ENCODE measurements around the gene S100A16. TPM values are rescaled to one million over a fixed set of nuclear protein-coding genes. Genes with fewer than 3 reads are reported as not detected.

S100A16 gene
- total and polyA plus RNA-seq, 2 donors (not counting 1 experiment from before 2014, with no cell fraction given) = 121 to 182 TPM

- Histone ChIP-seq H4K20me1 (ENCODE audit: control insufficient read depth, extremely low read depth, insufficient read depth, low read length) (no peaks in the 10 kb centered on the region), H3K27me3 (ENCODE audit: control insufficient read depth, insufficient read depth, low read length) (no peaks in the 10 kb centered on the region), H3K36me3 (ENCODE audit: control insufficient read depth, insufficient read depth, low read length) (peaks cover 28% of the 10 kb centered on the region), H3K4me3 (replicated peaks in 1 of 4; ENCODE audit: control extremely low read depth in 1 of 4, insufficient read depth in 1 of 4, low read depth in 3 of 4, low read length in 4 of 4) (no peak overlapping the region), H3K79me2 (ENCODE audit: control insufficient read depth, insufficient read depth, low read length) (peaks cover 35% of the 10 kb centered on the region), H3K9ac (ENCODE audit: insufficient read depth, low read length) (no peak overlapping the region), H3K4me2 (ENCODE audit: extremely low read depth, insufficient read depth, low read length) (no peak overlapping the region), H3K4me1 (ENCODE audit: control insufficient read depth, extremely low read depth, insufficient read depth, low read length) (no peaks in the 10 kb centered on the region), H3K9me3 (ENCODE audit: control insufficient read depth, insufficient read depth, low read depth, low read length) (no peaks in the 10 kb centered on the region), H3K27ac (ENCODE audit: insufficient read depth, low read length) (no peak overlapping the region), H2AFZ (ENCODE audit: low read length) (no peak overlapping the region)
- no peak for TF ChIP-seq EZH2 (IDR thresholded peaks at IDR 0.05; ENCODE audit: low read length, missing control alignments)
- no peak for TF ChIP-seq CTCF (conservative IDR thresholded peaks at IDR 0.05 in 1 of 2, IDR thresholded peaks at IDR 0.05 in 1 of 2; ENCODE audit: low read depth in 1 of 2, low read length in 2 of 2)
- DNase-seq (ENCODE audit: low read depth in 2 of 2) = no peak
Measured at GRCh38 chr1:153639280-153639679, 26.3 kb upstream of the S100A16 start.

- TF ChIP-seq CTCF (conservative IDR thresholded peaks at IDR 0.05 in 1 of 2, IDR thresholded peaks at IDR 0.05 in 1 of 2; ENCODE audit: low read depth in 1 of 2, low read length in 2 of 2) (no peak), EZH2 (IDR thresholded peaks at IDR 0.05; ENCODE audit: low read length, missing control alignments) (no peak)
- Histone ChIP-seq H3K79me2 (ENCODE audit: control insufficient read depth, insufficient read depth, low read length) (peaks cover 35% of the 10 kb centered on the region), H4K20me1 (ENCODE audit: control insufficient read depth, extremely low read depth, insufficient read depth, low read length) (no peaks in the 10 kb centered on the region), H3K4me2 (ENCODE audit: extremely low read depth, insufficient read depth, low read length) (no peak overlapping the region), H2AFZ (ENCODE audit: low read length) (no peak overlapping the region), H3K27ac (ENCODE audit: insufficient read depth, low read length) (no peak overlapping the region), H3K36me3 (ENCODE audit: control insufficient read depth, insufficient read depth, low read length) (peaks cover 26% of the 10 kb centered on the region), H3K9me3 (ENCODE audit: control insufficient read depth, insufficient read depth, low read depth, low read length) (no peaks in the 10 kb centered on the region), H3K9ac (ENCODE audit: insufficient read depth, low read length) (no peak overlapping the region), H3K27me3 (ENCODE audit: control insufficient read depth, insufficient read depth, low read length) (no peaks in the 10 kb centered on the region), H3K4me3 (replicated peaks in 1 of 4; ENCODE audit: control extremely low read depth in 1 of 4, insufficient read depth in 1 of 4, low read depth in 3 of 4, low read length in 4 of 4) (no peak overlapping the region), H3K4me1 (ENCODE audit: control insufficient read depth, extremely low read depth, insufficient read depth, low read length) (peaks cover 4% of the 10 kb centered on the region)
- no peak for DNase-seq (ENCODE audit: low read depth in 2 of 2)
Measured at GRCh38 chr1:153638261-153638660, 25.3 kb upstream of the S100A16 start.

- Histone ChIP-seq H3K4me2 (ENCODE audit: extremely low read depth, insufficient read depth, low read length) (no peak overlapping the region), H3K9ac (ENCODE audit: insufficient read depth, low read length) (no peak overlapping the region), H3K36me3 (ENCODE audit: control insufficient read depth, insufficient read depth, low read length) (peaks cover 23% of the 10 kb centered on the region), H4K20me1 (ENCODE audit: control insufficient read depth, extremely low read depth, insufficient read depth, low read length) (no peaks in the 10 kb centered on the region), H3K4me1 (ENCODE audit: control insufficient read depth, extremely low read depth, insufficient read depth, low read length) (peaks cover 7% of the 10 kb centered on the region), H3K79me2 (ENCODE audit: control insufficient read depth, insufficient read depth, low read length) (peaks cover 35% of the 10 kb centered on the region), H2AFZ (ENCODE audit: low read length) (no peak overlapping the region), H3K4me3 (replicated peaks in 1 of 4; ENCODE audit: control extremely low read depth in 1 of 4, insufficient read depth in 1 of 4, low read depth in 3 of 4, low read length in 4 of 4) (no peak overlapping the region), H3K27ac (ENCODE audit: insufficient read depth, low read length) (no peak overlapping the region), H3K9me3 (ENCODE audit: control insufficient read depth, insufficient read depth, low read depth, low read length) (no peaks in the 10 kb centered on the region), H3K27me3 (ENCODE audit: control insufficient read depth, insufficient read depth, low read length) (no peaks in the 10 kb centered on the region)
- DNase-seq (ENCODE audit: low read depth in 2 of 2) = no peak
- no peak for TF ChIP-seq EZH2 (IDR thresholded peaks at IDR 0.05; ENCODE audit: low read length, missing control alignments)
- no peak for TF ChIP-seq CTCF (conservative IDR thresholded peaks at IDR 0.05 in 1 of 2, IDR thresholded peaks at IDR 0.05 in 1 of 2; ENCODE audit: low read depth in 1 of 2, low read length in 2 of 2)
Measured at GRCh38 chr1:153636312-153636711, 23.4 kb upstream of the S100A16 start.
